Measurements from ENCODE around the gene TBL2. TPM values are rescaled to one million over a fixed set of nuclear protein-coding genes. Genes with fewer than 3 reads are reported as not detected.
"Not testable (repeated sequence)": the region's sequence is repeated elsewhere in the genome, so short reads cannot be mapped to it uniquely, and the experiment has no call there.

Gene TBL2
- polyA plus RNA-seq, 3 donors: 10.4 to 40.1 (median 26.2) TPM

DNA sequence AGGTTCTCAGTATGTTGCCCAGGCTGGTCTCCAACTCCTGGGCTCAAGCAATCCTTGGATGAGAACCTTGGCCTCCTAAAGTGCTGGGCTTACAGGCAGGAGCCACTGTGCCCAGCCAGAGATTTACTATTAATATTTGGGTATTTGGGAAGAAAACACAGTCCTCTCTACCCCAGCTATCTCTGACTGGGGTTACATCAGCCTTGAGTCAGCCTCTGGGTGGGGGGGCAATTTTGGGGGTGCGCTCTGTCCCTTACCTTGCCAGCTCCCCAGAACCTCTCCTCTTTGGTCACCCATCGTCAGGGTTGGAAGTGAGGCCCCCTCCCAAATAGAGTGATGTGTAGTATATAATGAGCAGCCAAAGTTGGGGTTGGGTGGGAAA, 44.1 kb upstream of the TBL2 start:
- H3K9ac ChIP-seq (ENCODE audit: insufficient read depth, low read length, poor library complexity, severe bottlenecking): no peak overlapping the region
- no peaks in the 10 kb centered on the region for H4K20me1 ChIP-seq (ENCODE audit: insufficient read depth, low read length)
- H3K9me3 ChIP-seq (replicated peaks in 1 of 2; ENCODE audit: control insufficient read depth in 1 of 2, insufficient read depth in 1 of 2, low read length in 2 of 2): peaks cover 2 to 15% of the 10 kb centered on the region in 2 donors
- H3K4me3 Mint-ChIP-seq: peak overlapping the region in 1 of 2 donors; percentile 55
- no peak for DNase-seq
- no peaks in the 10 kb centered on the region for H3K36me3 Mint-ChIP-seq
- TF ChIP-seq, protein P1, sequence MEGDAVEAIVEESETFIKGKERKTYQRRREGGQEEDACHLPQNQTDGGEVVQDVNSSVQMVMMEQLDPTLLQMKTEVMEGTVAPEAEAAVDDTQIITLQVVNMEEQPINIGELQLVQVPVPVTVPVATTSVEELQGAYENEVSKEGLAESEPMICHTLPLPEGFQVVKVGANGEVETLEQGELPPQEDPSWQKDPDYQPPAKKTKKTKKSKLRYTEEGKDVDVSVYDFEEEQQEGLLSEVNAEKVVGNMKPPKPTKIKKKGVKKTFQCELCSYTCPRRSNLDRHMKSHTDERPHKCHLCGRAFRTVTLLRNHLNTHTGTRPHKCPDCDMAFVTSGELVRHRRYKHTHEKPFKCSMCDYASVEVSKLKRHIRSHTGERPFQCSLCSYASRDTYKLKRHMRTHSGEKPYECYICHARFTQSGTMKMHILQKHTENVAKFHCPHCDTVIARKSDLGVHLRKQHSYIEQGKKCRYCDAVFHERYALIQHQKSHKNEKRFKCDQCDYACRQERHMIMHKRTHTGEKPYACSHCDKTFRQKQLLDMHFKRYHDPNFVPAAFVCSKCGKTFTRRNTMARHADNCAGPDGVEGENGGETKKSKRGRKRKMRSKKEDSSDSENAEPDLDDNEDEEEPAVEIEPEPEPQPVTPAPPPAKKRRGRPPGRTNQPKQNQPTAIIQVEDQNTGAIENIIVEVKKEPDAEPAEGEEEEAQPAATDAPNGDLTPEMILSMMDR (IDR thresholded peaks at IDR 0.05): no peak
- no peaks in the 10 kb centered on the region for H3K79me2 ChIP-seq (ENCODE audit: insufficient read depth, low read length)
- H3K4me3 ChIP-seq (replicated peaks in 1 of 3; ENCODE audit: low read depth in 2 of 3, low read length in 3 of 3): no peak overlapping the region
- H3K9me3 Mint-ChIP-seq: peaks cover 0 to 18% (median 11%) of the 10 kb centered on the region in 7 donors
- peaks cover 75 to 98% (median 89%) of the 10 kb centered on the region in 3 donors for H3K27me3 Mint-ChIP-seq (ENCODE audit: low read depth in 3 of 3)
- no CpG with 5 or more reads among the region's 2 CpGs for WGBS (ENCODE audit: insufficient coverage)
- no peak overlapping the region for H3K27ac Mint-ChIP-seq
- H3K27ac ChIP-seq (ENCODE audit: low read depth in 1 of 2, low read length in 2 of 2): no peak overlapping the region
- no peak overlapping the region for H3K4me2 ChIP-seq (replicated peaks; ENCODE audit: extremely low read depth, low read length, poor library complexity, severe bottlenecking)
- intact Hi-C loops (cut with micrococcal nuclease): no loop called here
- no peak overlapping the region for H2AFZ ChIP-seq (ENCODE audit: insufficient read depth, low read depth, low read length, poor library complexity, severe bottlenecking)
- H3K4me1 ChIP-seq (ENCODE audit: control insufficient read depth in 1 of 2, insufficient read depth in 2 of 2, low read length in 2 of 2): peaks cover 16 to 17% of the 10 kb centered on the region in 2 donors
- H3K27me3 ChIP-seq (ENCODE audit: control insufficient read depth in 2 of 2, insufficient read depth in 2 of 2, low read length in 2 of 2): peaks cover 36 to 71% of the 10 kb centered on the region in 2 donors
- no peaks in the 10 kb centered on the region for H3K36me3 ChIP-seq (replicated peaks in 1 of 2; ENCODE audit: control insufficient read depth in 1 of 2, insufficient read depth in 2 of 2, low read length in 2 of 2)
- H3K4me1 Mint-ChIP-seq: peaks cover 10% of the 10 kb centered on the region

DNA sequence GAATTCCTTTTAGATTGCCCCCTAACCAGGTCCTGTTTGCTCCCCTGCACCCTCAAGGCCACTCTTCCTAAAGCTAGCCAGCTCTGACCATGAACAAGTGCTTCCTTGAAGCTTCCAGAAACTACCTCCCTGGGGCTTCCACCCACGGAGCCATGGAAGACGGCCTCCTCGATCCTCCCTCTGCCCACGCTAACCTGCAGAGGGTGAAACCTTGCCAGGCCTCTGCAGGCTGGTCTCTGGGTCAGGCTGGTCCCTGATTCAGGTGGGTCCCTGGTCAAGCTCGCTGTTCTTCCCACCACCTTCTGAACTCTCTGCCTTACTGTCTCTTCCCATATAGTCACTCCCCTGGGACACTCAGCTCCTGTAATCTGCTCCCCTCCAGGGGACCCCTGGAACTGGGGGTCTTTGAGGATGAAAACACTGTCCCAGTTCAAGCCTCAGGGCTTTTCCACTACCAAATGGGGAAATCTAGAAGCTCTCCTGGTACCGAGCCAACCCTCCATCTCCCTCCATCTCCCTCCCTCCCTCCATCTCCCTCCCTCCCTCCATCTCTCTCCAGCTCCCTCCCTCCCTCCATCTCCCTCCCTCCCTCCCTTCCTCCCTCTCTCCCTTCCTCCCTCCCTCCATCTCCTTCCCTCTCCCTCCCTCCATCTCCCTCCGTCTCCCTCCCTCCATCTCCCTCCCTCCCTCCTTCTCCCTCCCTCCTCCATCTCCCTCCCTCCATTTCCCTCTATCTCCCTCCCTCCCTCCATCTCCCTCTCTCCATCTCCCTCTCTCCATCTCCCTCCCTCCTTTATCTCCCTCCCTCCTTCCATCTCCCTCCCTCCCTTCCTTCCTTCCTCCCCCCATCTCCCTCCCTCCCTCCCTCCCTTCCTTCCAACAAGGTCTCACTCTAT, 43.0 kb upstream of the TBL2 start:
- no peak overlapping the region for H3K27ac ChIP-seq (ENCODE audit: low read depth in 1 of 2, low read length in 2 of 2)
- peak overlapping the region in 1 of 2 donors; percentile 73 for H3K4me3 Mint-ChIP-seq
- WGBS (ENCODE audit: insufficient coverage): 62% methylated on average over 7 of the region's 7 CpGs
- no peaks in the 10 kb centered on the region for H3K36me3 Mint-ChIP-seq
- H3K4me1 ChIP-seq (ENCODE audit: control insufficient read depth in 1 of 2, insufficient read depth in 2 of 2, low read length in 2 of 2): peaks cover 16 to 17% of the 10 kb centered on the region in 2 donors
- no peaks in the 10 kb centered on the region for H4K20me1 ChIP-seq (ENCODE audit: insufficient read depth, low read length)
- intact Hi-C loops (cut with micrococcal nuclease): no loop called here
- no peak for DNase-seq
- H3K79me2 ChIP-seq (ENCODE audit: insufficient read depth, low read length): no peaks in the 10 kb centered on the region
- no peak overlapping the region for H3K4me3 ChIP-seq (replicated peaks in 1 of 3; ENCODE audit: low read depth in 2 of 3, low read length in 3 of 3)
- H3K27ac Mint-ChIP-seq: no peak overlapping the region
- H3K4me2 ChIP-seq (replicated peaks; ENCODE audit: extremely low read depth, low read length, poor library complexity, severe bottlenecking): no peak overlapping the region
- TF ChIP-seq, protein P1 (IDR thresholded peaks at IDR 0.05): no peak
- peaks cover 10% of the 10 kb centered on the region for H3K4me1 Mint-ChIP-seq
- H3K9me3 Mint-ChIP-seq: peaks cover 0 to 18% (median 11%) of the 10 kb centered on the region in 7 donors
- no peak overlapping the region for H3K9ac ChIP-seq (ENCODE audit: insufficient read depth, low read length, poor library complexity, severe bottlenecking)
- peaks cover 2 to 15% of the 10 kb centered on the region in 2 donors for H3K9me3 ChIP-seq (replicated peaks in 1 of 2; ENCODE audit: control insufficient read depth in 1 of 2, insufficient read depth in 1 of 2, low read length in 2 of 2)
- H3K27me3 Mint-ChIP-seq (ENCODE audit: low read depth in 3 of 3): peaks cover 70 to 98% (median 82%) of the 10 kb centered on the region in 3 donors
- H2AFZ ChIP-seq (ENCODE audit: insufficient read depth, low read depth, low read length, poor library complexity, severe bottlenecking): no peak overlapping the region
- no peaks in the 10 kb centered on the region for H3K36me3 ChIP-seq (replicated peaks in 1 of 2; ENCODE audit: control insufficient read depth in 1 of 2, insufficient read depth in 2 of 2, low read length in 2 of 2)
- H3K27me3 ChIP-seq (ENCODE audit: control insufficient read depth in 2 of 2, insufficient read depth in 2 of 2, low read length in 2 of 2): peaks cover 31 to 63% of the 10 kb centered on the region in 2 donors

DNA sequence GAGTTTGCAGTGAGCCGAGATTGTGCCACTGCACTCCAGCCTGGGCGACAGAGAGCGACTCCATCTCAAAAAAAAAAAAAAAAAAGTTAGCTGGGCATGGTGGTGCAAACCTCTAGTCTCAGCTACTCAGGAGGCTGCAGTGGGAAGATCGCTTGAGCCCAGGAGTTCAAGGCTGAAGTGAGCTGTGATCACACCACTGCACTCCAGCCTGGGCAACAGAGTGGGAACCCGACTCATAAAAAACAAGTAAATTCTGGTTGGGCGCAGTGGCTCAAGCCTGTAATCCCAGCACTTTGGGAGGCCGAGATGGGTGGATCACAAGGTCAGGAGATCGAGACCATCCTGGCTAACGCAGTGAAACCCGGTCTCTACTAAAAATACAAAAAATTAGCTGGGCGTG, 41.0 kb upstream of the TBL2 start:
- H3K36me3 ChIP-seq (replicated peaks in 1 of 2; ENCODE audit: control insufficient read depth in 1 of 2, insufficient read depth in 2 of 2, low read length in 2 of 2); H3K9ac ChIP-seq (ENCODE audit: insufficient read depth, low read length, poor library complexity, severe bottlenecking); intact Hi-C loops (cut with micrococcal nuclease); H3K27ac ChIP-seq (ENCODE audit: low read depth in 1 of 2, low read length in 2 of 2); H3K36me3 Mint-ChIP-seq; H4K20me1 ChIP-seq (ENCODE audit: insufficient read depth, low read length); DNase-seq; H3K27ac Mint-ChIP-seq; H3K4me3 ChIP-seq (replicated peaks in 1 of 3; ENCODE audit: low read depth in 2 of 3, low read length in 3 of 3); H3K4me1 Mint-ChIP-seq; H3K79me2 ChIP-seq (ENCODE audit: insufficient read depth, low read length); H2AFZ ChIP-seq (ENCODE audit: insufficient read depth, low read depth, low read length, poor library complexity, severe bottlenecking); H3K4me3 Mint-ChIP-seq; H3K9me3 Mint-ChIP-seq; H3K4me2 ChIP-seq (replicated peaks; ENCODE audit: extremely low read depth, low read length, poor library complexity, severe bottlenecking): not testable (repeated sequence)
- peaks cover 62 to 98% (median 81%) of the 10 kb centered on the region in 3 donors for H3K27me3 Mint-ChIP-seq (ENCODE audit: low read depth in 3 of 3)
- H3K27me3 ChIP-seq (ENCODE audit: control insufficient read depth in 2 of 2, insufficient read depth in 2 of 2, low read length in 2 of 2): peaks cover 25 to 47% of the 10 kb centered on the region in 2 donors
- H3K9me3 ChIP-seq (replicated peaks in 1 of 2; ENCODE audit: control insufficient read depth in 1 of 2, insufficient read depth in 1 of 2, low read length in 2 of 2): peaks cover under 1 to 15% of the 10 kb centered on the region in 2 donors
- peaks cover 16 to 17% of the 10 kb centered on the region in 2 donors for H3K4me1 ChIP-seq (ENCODE audit: control insufficient read depth in 1 of 2, insufficient read depth in 2 of 2, low read length in 2 of 2)
- WGBS (ENCODE audit: insufficient coverage): 84% methylated on average over 4 of the region's 11 CpGs
